ENCODE data around the gene RERE.
A peak's percentile ranks its signal among the peaks of the same experiment; 100 is the strongest.

Gene RERE

GRCh38 chr1:8663090-8663802 lies 154.2 kb downstream of the RERE start:
- DNase-seq, result no peak

- no peak for DNase-seq
These were observed 154.9 kb downstream of the RERE start for GRCh38 chr1:8662380-8663072.

DNA sequence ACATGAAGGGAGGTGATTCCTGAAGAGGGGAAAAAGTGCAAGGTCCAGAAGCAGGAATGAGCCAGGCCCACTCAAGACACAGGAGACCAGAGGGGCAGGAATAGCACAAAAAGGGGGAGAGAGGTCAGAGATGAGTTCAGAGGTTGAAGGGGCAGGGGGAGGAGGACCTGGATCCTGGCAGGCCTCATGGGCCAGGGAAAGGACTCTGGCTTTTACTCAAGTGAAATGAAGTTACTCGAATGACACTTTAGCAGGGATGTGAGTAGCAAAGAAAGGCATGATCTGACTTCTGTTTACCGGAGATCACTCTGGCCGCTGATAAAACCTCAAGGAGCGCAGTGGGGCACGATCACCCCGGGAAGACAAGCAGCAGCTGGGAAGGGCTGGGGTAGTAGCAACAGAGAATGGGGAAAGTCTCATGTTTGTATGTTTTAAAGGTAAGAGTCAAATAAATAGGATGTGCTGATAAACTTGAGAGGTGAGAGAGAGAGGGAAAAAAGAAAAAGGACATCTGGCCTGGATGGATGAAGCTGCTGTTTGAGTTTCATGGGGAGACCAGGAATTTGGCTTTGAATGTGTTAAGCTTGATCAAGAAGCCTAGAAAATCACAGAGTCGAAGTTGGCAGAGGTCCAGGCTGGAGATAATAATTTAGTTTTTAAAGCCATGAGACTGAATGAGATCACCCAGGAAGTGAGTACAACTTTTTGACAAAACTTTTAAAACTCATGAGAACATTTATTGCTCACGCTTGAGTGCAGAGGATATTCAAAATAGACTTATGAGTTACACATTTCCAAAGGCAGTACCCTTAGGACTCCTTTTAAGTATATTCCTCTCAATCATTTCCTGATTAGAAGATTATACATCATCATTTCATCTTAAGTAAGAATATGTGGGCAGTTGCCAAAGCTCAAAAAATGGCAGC lies 156.0 kb downstream of the RERE start:
- peak; percentile 71 to 90 (median 82) for DNase-seq

GRCh38 chr1:8660411-8660828 lies 157.0 kb downstream of the RERE start:
- peak; percentile 35 to 60 (median 58) for DNase-seq

DNA sequence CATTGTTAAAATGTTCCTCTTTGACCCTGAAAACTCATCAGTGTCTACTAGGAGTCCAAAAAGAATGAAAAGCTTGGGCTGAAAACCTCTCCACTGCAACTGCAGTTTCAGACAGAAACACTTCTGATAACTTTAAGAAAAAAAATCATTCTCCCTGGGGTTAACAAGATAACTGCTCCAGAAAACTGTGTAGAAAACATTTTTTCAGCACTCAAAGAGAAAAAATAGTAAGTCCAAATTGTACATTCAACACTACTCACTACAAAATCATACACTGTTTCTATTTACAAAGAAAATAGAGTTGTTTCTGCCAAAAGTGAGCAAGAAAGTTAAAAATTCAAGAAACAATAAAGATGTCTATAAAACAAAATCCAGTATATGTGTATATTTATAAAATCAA lies 157.8 kb downstream of the RERE start:
- no peak for DNase-seq

DNA sequence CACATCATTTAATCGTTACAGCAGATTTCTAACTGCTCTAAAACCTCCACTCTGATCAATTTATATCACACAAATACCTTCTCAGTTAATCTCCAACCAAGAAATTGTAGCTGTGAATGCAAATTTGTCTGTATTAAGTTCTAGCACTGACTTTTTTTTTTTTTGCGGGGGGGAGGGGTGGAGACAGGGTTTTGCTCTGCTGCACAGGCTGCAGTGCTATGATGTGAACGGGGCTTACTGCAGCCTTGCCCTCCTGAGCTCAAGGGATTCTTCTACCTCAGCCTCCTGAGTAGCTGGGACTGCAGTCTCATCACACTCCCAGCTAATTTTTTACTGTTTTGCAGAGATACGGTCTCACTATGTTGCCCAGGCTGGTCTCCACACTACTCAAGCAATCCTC lies 163.6 kb downstream of the RERE start:
- no peak for DNase-seq

GRCh38 chr1:8652467-8653046 lies 164.9 kb downstream of the RERE start:
- no peak for DNase-seq

- DNase-seq, result no peak
These were observed 165.5 kb downstream of the RERE start for GRCh38 chr1:8651962-8652361.

DNA sequence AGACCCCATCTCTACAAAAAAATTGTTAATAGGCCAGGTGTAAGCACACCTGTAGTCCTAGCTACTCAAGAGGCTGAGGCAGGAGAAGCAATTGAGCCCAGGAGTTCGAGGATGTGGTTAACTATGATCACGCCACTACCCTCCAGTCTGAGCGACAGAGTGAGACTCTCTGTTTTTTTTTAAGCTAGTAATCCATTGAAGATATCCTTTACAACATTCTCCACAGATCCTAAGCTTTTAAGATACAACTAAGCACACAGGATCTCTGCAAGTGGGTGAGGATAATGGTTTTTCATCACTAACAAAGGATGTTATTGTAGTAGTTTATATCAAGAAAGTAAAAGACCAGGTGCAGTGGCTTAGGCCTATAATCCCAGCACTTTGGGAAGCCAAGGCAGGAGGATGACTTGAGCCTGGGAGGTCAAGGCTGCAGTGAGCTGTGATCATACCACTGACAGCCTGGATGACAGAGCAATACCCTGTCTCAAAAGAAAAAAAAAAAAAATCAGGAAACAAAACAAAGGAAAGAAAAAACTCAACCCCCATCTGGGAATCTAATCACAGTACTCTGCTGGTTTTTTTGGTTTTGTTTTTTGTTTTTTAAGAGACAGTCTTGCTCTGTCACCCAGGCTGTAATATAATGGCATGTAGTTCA lies 166.1 kb downstream of the RERE start:
- no peak for DNase-seq

- DNase-seq, result no peak
These were observed 167.6 kb downstream of the RERE start for GRCh38 chr1:8649875-8650274.

DNA sequence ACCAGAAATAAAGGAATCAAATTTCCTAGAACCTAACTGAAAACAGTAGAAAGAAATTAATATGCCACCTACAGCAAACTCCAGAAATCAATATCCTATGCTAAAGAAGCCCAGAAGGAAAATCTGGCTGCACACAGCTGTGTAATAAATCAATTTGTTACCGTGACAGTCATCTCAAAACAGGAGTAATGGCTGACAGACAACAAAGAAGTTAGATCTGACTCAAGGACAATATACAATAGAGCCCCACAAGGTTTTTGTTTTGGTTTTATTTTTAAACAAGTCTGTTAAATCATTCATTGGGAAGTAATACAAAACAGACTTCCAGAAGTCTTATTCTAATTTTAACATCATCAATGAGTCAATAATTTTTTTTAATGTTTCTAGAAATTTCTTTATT lies 168.4 kb downstream of the RERE start:
- peak in 2 of 3 donors; percentile 19 to 36 for DNase-seq

DNA sequence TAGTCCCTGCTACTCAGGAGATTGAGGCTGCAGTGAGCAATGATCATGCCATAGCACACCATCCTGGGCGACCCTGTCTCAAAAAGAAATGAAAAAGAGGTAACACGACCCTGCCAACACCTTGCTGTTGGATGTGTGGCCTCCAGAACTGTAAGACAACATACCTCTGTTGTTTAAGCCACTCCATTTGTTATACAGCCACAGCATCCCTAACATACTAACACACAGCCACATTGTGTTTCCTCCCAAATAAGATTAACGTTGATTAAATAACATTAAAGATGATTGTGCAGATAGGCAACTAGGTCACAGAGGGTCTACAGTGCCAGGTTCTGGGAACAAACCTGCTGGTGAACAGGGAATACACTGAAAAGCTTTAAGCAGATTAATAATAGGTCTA lies 170.4 kb downstream of the RERE start:
- no peak for DNase-seq

DNA sequence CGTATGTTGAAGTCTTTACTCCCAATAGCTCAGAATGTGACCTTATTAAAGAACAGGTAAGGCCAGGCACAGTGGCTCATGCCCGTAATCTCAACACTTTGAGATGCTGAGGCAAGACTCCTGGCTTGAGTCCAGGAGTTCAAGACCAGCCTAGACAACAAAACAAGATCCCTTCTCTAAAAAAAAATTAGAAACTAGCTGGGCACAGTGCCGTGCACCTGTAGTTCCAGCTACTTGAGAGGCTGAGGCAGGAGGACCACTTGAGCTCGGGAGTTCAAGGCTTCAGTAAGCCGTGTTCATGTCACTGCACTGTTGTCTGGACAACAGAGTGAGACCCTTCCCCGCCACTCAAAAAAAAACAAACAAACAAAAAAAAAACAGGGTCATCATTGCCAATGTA lies 171.3 kb downstream of the RERE start:
- DNase-seq, result no peak

DNA sequence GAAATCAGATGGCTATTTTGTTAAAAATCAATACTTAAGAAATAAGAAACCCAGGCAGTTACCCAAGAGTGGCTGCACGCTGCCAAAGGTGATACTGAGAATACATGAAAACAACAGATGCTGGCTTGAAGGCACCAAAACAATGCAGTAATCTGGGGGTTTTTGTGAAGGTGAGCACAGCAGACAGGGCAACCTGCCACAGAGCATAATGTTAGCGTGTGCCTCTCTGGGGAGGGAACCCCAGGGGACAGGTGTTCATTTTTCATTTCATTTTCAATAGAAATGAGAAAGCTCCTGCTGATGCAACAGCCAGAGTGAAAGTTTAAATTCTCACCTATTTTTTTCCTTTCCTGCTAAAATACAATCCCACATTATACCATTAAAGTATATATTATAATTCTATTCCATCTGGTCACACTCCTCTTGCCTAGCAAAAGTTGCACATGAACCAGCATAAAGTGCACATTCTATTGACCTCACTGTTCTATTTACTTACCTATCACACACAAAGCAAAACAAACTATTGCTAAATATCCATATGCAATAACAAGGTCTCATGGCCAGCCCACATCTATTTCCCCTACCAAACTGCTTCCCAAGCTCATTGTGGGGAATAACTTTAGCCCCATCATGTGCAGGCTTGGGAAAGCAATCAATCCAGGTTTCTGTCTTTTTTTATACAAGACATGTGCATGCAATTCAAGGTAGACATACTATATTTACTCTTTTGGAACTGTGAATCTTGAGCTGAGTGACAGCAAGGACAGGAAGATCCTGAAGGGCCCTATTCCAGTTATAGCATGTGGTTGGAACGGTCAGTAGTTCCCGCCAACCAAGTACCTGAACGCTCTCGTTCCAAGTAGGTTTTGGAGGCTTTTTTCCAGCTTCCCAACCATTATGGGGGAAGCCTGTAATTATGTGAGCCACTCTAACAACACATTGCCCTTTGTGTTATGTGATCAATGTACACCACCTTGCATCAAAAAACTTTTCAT lies 173.6 kb downstream of the RERE start:
- DNase-seq, result no peak

GRCh38 chr1:8642114-8642513 lies 175.3 kb downstream of the RERE start:
- DNase-seq, result no peak

GRCh38 chr1:8641377-8641997 lies 176.0 kb downstream of the RERE start:
- no peak for DNase-seq

- DNase-seq, result no peak
These were observed 176.5 kb downstream of the RERE start for GRCh38 chr1:8640950-8641349.

- DNase-seq, result no peak
These were observed 178.3 kb downstream of the RERE start for GRCh38 chr1:8639148-8639547.

DNA sequence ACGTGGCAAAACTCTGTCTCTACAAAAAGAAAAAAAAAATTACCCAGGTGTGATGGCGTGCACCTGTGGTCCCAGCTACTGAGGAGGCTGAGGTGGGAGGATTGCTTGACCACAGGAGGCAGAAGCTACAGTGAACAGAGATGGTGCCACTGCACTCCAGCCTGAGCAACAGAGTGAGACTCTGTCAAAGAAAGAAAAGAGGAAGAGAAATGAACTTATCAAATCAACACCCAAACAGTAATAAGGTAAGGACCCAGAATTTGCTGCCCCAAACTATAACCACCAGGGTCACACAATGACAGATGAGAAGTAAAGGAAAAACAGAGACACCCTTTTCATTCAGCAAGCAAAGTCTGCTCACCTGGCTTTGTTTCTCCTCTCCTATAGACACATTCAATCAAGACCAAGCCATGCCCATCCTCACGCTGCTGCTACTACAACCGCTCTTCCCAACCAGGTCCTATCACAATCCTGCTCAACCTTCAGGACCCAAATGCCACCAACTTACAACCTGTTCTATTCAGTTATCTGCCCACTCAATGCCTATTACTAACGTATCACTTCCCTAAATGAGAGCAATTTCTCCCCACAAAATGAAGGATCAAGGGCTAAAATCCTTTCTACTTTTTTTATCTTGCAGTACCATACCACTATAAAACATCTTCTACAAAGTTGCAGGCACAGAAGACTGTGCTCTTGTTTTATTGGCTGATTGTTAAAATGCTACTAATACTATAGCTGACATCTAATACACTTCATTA lies 183.5 kb downstream of the RERE start:
- DNase-seq, result no peak

- no peak for DNase-seq
These were observed 185.3 kb downstream of the RERE start for GRCh38 chr1:8632102-8632501.

All from suppressor macrophage treated with lipopolysaccharide for 1 hour (primary cell).